Cardiac septum (tissue), 1 donor: Measurements from ENCODE around the gene MBOAT7. TPM values are rescaled to one million over a fixed set of nuclear protein-coding genes. Genes with fewer than 3 reads are reported as not detected.
"Not testable (repeated sequence)": the region's sequence is repeated elsewhere in the genome, so short reads cannot be mapped to it uniquely, and the experiment has no call there.

ENCODE experiments used
- DNase-seq: peaks from one replicate; pipeline ENCODE4 v3.0.0-alpha.2; 2020; ENCODE audit warnings: low spot score
- intact Hi-C: fragments of 100-400 bp; cut with DNase I; formaldehyde crosslinking; loops from one replicate; pipeline ENCODE4 v1.14.0; 2022
- long read RNA-seq: library from polyadenylated mRNA; unstranded; transcript quantifications from one replicate; pipeline ENCODE4 v2.0.0, GENCODE V29; 2021
- total RNA-seq: library from RNA; stranded (reverse); fragmentation: NEBNext Ultra II Directional; extraction: Animal tissue kit (Norgen Biotek cat#: 25700); gene quantifications from one replicate; pipeline ENCODE4 v1.2.1, GENCODE V29; 2021
- donor health status: DM: no; HTN: no; CAD: no.

Gene MBOAT7
- total RNA-seq, result 24.3 TPM
- long read RNA-seq, transcript MBOAT7-201 (8 exons, 2,529 nt), result major isoform, 13 of 42 reads
- long read RNA-seq, transcript MBOAT7-212 (2 exons, 3,039 nt), result minor isoform, 5 of 42 reads
- long read RNA-seq, partial matches to known transcripts, result 11 of 42 reads
- long read RNA-seq, other reads (novel, unspliced or antisense), result 12 of 42 reads

- intact Hi-C loops, result no loop called here
- no peak for DNase-seq
These were observed at the start of gene MBOAT7 for GRCh38 chr19:54189145-54189734. Gene MBOAT7, minus strand, starts transcription at chr19:54189580. Its CDS starts 1,072 bp downstream, at chr19:54188508.

DNA sequence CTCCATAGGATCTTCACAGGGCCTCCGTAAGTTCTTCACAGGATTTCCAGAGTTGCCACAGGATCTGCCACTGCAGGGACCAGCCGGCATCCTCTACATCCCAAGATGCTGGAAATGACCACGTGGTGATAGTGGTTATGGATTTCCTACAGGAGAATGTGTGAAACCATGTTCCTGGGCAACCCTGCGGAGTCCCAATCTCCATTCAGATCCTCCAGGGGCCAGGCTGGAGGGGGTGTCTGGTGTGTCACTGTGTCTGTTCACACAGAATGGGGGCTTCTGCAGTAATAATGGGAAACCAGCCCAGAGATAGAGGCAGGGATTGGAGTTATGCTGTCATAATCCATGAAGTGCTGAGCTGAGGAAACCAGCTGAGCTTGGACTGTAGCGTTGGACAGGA lies 44.6 kb upstream of the MBOAT7 start:
- intact Hi-C loops, result no loop called here
- no peak for DNase-seq

GRCh38 chr19:54231077-54231931 lies 41.9 kb upstream of the MBOAT7 start:
- peak; percentile 95 for DNase-seq
- intact Hi-C loops, result loop anchor here (1.0 kb wide), 1 partner anchor 63 kb away; no protein-coding TSS in a partner anchor

DNA sequence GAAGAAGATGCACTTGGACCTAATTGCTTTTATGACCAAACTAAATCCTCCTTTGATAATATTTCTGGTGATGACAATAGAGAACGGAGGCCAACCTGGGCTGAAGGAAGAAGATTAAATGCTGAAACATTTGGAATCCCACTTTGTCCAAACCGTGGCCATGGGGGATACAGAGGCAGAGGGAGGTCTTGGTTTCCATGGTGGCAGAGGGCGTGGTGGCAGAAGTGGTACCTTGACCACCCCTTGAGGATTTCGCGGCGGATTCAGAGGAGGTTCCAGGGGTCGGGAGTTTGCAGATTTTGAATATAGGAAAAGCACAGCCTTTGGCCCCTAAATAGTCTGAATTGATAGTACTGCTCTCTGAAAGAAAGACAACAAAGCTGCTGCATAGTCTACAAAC lies 40.7 kb upstream of the MBOAT7 start:
- no peak for DNase-seq
- intact Hi-C loops, result no loop called here

DNA sequence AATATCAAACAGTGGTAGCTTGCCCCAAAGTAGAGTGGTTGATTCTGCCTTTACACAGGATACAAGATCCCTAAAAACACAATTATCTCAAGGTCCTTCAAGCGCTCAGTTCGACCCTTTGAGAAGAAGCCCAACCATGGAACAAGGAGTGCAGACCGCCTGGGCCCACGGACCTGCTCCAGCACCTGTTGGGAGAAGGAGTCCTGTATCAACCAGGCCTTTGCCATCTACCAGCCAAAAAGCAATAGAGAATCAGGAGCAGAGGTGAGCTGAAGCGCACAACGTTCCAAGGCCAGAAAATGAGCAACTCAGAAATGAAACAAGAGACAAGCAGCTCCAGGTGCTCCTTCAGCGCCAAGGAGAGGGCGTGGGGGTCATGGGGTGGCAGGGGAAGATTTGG lies 39.8 kb upstream of the MBOAT7 start:
- intact Hi-C loops, result no loop called here
- no peak for DNase-seq

DNA sequence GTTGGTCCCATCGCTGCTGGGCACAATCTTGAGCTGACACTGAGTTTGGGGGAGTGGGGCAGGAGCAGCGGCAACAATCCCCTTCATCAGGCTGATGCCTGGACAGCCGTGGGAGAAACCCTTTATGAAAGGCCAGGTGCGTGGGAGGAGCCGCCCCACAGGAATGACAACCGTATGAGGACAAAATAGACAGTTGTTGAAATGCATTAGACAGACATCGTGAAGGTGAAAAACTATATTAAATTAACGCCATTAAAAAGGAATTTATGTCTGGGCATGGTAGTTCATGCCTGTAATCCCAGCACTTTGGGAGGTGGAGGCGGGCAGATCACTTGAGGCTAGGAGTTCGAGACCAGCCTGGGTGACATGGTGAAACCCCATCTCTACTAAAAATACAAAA lies 35.2 kb upstream of the MBOAT7 start:
- DNase-seq, intact Hi-C loops: not testable (repeated sequence)

- intact Hi-C loops, DNase-seq: not testable (repeated sequence)
These were observed 34.5 kb upstream of the MBOAT7 start for GRCh38 chr19:54223937-54224281.

- intact Hi-C loops, DNase-seq: not testable (repeated sequence)
These were observed 34.0 kb upstream of the MBOAT7 start for GRCh38 chr19:54223277-54223936.

GRCh38 chr19:54222474-54223276 lies 33.3 kb upstream of the MBOAT7 start, which contains the start of gene LILRB3:
Gene LILRB3, minus strand, starts transcription at chr19:54223007. Its CDS starts 31 bp downstream, at chr19:54222976.
- intact Hi-C loops, result not testable (repeated sequence)

GRCh38 chr19:54221947-54222346 lies 32.6 kb upstream of the MBOAT7 start:
- DNase-seq, intact Hi-C loops: not testable (repeated sequence)

More at GRCh38 chr19:54222474-54223276, 33.3 kb upstream of the MBOAT7 start, which contains the start of gene LILRB3:
- DNase-seq, result not testable (repeated sequence)

GRCh38 chr19:54219702-54220101 lies 30.3 kb upstream of the MBOAT7 start:
- DNase-seq, intact Hi-C loops: not testable (repeated sequence)

DNA sequence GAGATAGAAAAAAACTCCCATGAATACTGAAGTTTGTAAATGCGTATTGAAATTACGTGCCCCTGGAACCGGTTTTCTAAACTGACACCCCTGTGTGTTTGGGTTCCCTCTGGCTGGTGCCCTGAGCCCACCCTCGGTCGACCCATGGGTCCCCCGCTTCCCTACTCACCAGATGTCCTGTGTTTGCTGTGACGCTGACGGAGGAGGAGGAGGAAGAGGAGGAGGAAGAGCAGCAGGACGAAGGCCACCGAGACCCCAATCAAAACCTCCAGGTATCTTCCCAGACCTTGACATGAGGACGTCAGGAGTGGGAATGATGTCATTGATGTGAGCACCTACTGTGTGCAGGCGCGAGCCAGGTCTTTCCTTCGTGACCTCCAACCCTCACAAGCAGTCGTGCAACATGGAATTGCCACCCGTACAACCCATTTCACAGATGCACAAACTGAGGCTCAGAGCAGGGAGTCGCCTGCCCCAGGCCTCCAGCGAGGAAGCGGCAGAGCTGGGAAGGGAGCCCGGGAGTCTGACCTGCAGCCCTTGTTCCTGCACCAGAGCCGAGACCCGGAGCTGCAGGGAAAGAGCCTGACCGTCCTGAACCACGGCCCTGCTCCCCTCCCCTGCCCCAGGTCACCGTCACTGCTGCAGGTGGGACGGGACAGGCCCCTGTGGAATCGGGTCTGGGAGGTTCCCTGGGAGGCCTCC lies 29.7 kb upstream of the MBOAT7 start:
- DNase-seq, result no peak
- intact Hi-C loops, result no loop called here

GRCh38 chr19:54218259-54218658 lies 28.9 kb upstream of the MBOAT7 start:
- no peak for DNase-seq
- intact Hi-C loops, result no loop called here

- intact Hi-C loops, DNase-seq: not testable (repeated sequence)
These were observed 28.3 kb upstream of the MBOAT7 start for GRCh38 chr19:54217517-54218247.

GRCh38 chr19:54216869-54217268 lies 27.5 kb upstream of the MBOAT7 start:
- no peak for DNase-seq
- intact Hi-C loops, result no loop called here

GRCh38 chr19:54214734-54215133 lies 25.4 kb upstream of the MBOAT7 start:
- intact Hi-C loops, DNase-seq: not testable (repeated sequence)

DNA sequence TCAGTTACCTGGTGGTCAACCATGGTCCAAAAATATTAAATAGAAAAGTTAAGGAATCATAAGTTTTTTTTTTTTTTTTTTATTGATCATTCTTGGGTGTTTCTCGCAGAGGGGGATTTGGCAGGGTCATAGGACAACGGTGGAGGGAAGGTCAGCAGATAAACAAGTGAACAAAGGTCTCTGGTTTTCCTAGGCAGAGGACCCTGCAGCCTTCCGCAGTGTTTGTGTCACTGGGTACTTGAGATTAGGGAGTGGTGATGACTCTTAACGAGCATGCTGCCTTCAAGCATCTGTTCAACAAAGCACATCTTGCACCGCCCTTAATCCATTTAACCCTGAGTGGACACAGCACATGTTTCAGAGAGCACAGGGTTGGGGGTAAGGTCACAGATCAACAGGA lies 24.8 kb upstream of the MBOAT7 start:
- intact Hi-C loops, DNase-seq: not testable (repeated sequence)

GRCh38 chr19:54211235-54211634 lies 21.9 kb upstream of the MBOAT7 start:
- intact Hi-C loops, result no loop called here
- DNase-seq, result no peak
